SIG-M5 (cell line): ENCODE data around the gene INHA.

ENCODE experiments used
- DNase-seq: peaks from one replicate; lab custom pipeline; 2025; lab: John Stamatoyannopoulos, UW

INHA gene

GRCh38 chr2:219559156-219559915, 12.8 kb upstream of the INHA start:
- no peak for DNase-seq

- DNase-seq = no peak
Observed at GRCh38 chr2:219560037-219560892, 11.8 kb upstream of the INHA start.

GRCh38 chr2:219560893-219561178, 11.3 kb upstream of the INHA start:
- no peak for DNase-seq

- no peak for DNase-seq
Observed at GRCh38 chr2:219561179-219562048, 10.7 kb upstream of the INHA start.

- DNase-seq = no peak
Observed at GRCh38 chr2:219562049-219563020, 9.8 kb upstream of the INHA start.

GRCh38 chr2:219563271-219563928, 8.7 kb upstream of the INHA start:
- DNase-seq = no peak

GRCh38 chr2:219565130-219566080, 6.7 kb upstream of the INHA start:
- DNase-seq = no peak

- DNase-seq = no peak
Observed at GRCh38 chr2:219566640-219567039, 5.5 kb upstream of the INHA start.

- no peak for DNase-seq
Observed at GRCh38 chr2:219567131-219567530, 5.0 kb upstream of the INHA start.

- DNase-seq = no peak
Observed at GRCh38 chr2:219567791-219568361, 4.2 kb upstream of the INHA start.

- no peak for DNase-seq
Observed at GRCh38 chr2:219569041-219569440, 3.1 kb upstream of the INHA start.

- no peak for DNase-seq
Observed at GRCh38 chr2:219569635-219570034, 2.5 kb upstream of the INHA start.

GRCh38 chr2:219570194-219570923, 1.8 kb upstream of the INHA start:
- DNase-seq = no peak

GRCh38 chr2:219570924-219571310, 1.2 kb upstream of the INHA start:
- DNase-seq = no peak

- no peak for DNase-seq
Observed at GRCh38 chr2:219571311-219572236, 536 bp upstream of the INHA start, which contains the start of gene OBSL1. Gene OBSL1, minus strand, starts transcription at chr2:219571539. Its CDS starts 307 bp downstream, at chr2:219571232.

- DNase-seq = no peak
Observed at GRCh38 chr2:219573166-219573565, 1.1 kb downstream of the INHA start.
